GM12878 (cell line): ENCODE measurements around the gene GIMAP8. TPM values are rescaled to one million over a fixed set of nuclear protein-coding genes. Genes with fewer than 3 reads are reported as not detected.

ENCODE experiments used
- ATAC-seq: fragments of 200-7000 bp; cut with Tn5 transposase; 3 replicates; pipeline ENCODE4 v1.9.1; 2020; ENCODE audit warnings: mild to moderate bottlenecking, moderate library complexity
- BruUV-seq: library from RNA; stranded (reverse); fragments of 400-500 nt; replicated peaks from 2 replicates; lab custom pipeline; 2021; lab: Mats Ljungman, UMichigan
- CTCF ChIA-PET: fragments of 300-600 bp; sonication (Branson Sonifier 250); formaldehyde crosslinking; extraction: SDS; loops from one replicate; lab custom pipeline; 2021; ENCODE audit warnings: inconsistent platforms; lab: Yijun Ruan, JAX
- POLR2A ChIA-PET: fragments of 350-600 bp; formaldehyde crosslinking; extraction: SDS; loops from one replicate; lab custom pipeline; 2021; ENCODE audit warnings: inconsistent platforms; lab: Charles Lee
- RAD21 ChIA-PET: fragments of 300-600 bp; sonication (Branson Sonifier 250); formaldehyde crosslinking; loops from one replicate; lab custom pipeline; 2023; ENCODE audit warnings: antibody characterized with exemption; ENCODE audit not compliant: unreplicated experiment; lab: Charles Lee
- SMC1A ChIA-PET: fragments of 300-600 bp; sonication (Branson Sonifier 250); formaldehyde crosslinking; loops from one replicate; lab custom pipeline; 2023; ENCODE audit not compliant: unreplicated experiment, uncharacterized antibody; lab: Charles Lee
- DNase-seq: peaks from one replicate; pipeline ENCODE4 v3.0.0-alpha.2; 2011; ENCODE audit warnings: low read depth, low spot score
- FAIRE-seq: peaks from 3 replicates; lab custom pipeline; 2011; peaks lifted over from hg19 to GRCh38; lab: Jason Lieb, UNC
- H2AFZ ChIP-seq: 2 replicates; pipeline ENCODE4 v1.6.0; 2011; ENCODE audit warnings: low read depth, low read length, control low read depth; ENCODE audit not compliant: control insufficient read depth
- H3K27ac ChIP-seq: 2 replicates; pipeline ENCODE4 v1.5.1; 2011; ENCODE audit warnings: control low read depth; ENCODE audit not compliant: control insufficient read depth, insufficient read depth
- H3K27me3 ChIP-seq, 2 experiments: replicated peaks in 1 of 2; 2 replicates each; pipeline versions ENCODE4 v1.6.0 to v1.6.1; 2011; ENCODE audit warnings: low read length in 1 of 2; ENCODE audit not compliant: control insufficient read depth in 2 of 2, insufficient read depth in 2 of 2
- H3K36me3 ChIP-seq, 2 experiments: 2 replicates each; pipeline ENCODE4 v1.5.1; 2011; ENCODE audit warnings: low read length in 1 of 2; ENCODE audit not compliant: control insufficient read depth in 2 of 2, insufficient read depth in 2 of 2
- H3K4me1 ChIP-seq: 2 replicates; pipeline ENCODE4 v1.6.1; 2011; ENCODE audit warnings: mild to moderate bottlenecking, low read length, moderate library complexity, mixed read lengths; ENCODE audit not compliant: control insufficient read depth, insufficient read depth
- H3K4me2 ChIP-seq: 2 replicates; pipeline ENCODE4 v1.6.0; 2011; ENCODE audit warnings: control low read depth; ENCODE audit not compliant: control insufficient read depth, insufficient read depth
- H3K4me3 ChIP-seq: fragments of 200-600 bp; sonication (generic); 2 replicates; pipeline ENCODE4 v1.5.1; 2016
- H3K79me2 ChIP-seq: 2 replicates; pipeline ENCODE4 v1.6.0; 2011; ENCODE audit warnings: low read length; ENCODE audit not compliant: control insufficient read depth, insufficient read depth
- H3K9ac ChIP-seq: 2 replicates; pipeline ENCODE4 v1.8.0; 2011; ENCODE audit warnings: low read length, control low read depth, mixed read lengths; ENCODE audit not compliant: control insufficient read depth, insufficient read depth
- H3K9me3 ChIP-seq: replicated peaks from 3 replicates; pipeline ENCODE4 v1.5.1; 2011; ENCODE audit warnings: mild to moderate bottlenecking, low read length; ENCODE audit not compliant: control insufficient read depth, insufficient read depth
- H4K20me1 ChIP-seq: 2 replicates; pipeline ENCODE4 v1.6.0; 2011; ENCODE audit not compliant: control insufficient read depth, insufficient read depth
- GABPA ChIP-seq: IDR thresholded peaks from 2 replicates; pipeline ENCODE4 v1.6.1; 2014; ENCODE audit warnings: antibody characterized with exemption, low read depth, mild to moderate bottlenecking, inconsistent platforms
- IRF4 ChIP-seq: IDR thresholded peaks from 2 replicates; pipeline ENCODE4 v1.6.1; 2011; ENCODE audit warnings: low read depth, low read length
- POLR2A ChIP-seq: IDR thresholded peaks from 2 replicates; pipeline ENCODE4 v1.6.1; 2011; ENCODE audit warnings: low read depth, mild to moderate bottlenecking, low read length
- TCF3 ChIP-seq: IDR thresholded peaks from 2 replicates; pipeline ENCODE4 v1.6.1; 2012; ENCODE audit warnings: low read depth, mild to moderate bottlenecking, low read length, borderline replicate concordance; ENCODE audit not compliant: insufficient read depth
- WGBS: methylation state at CpG from one replicate; pipeline ENCODE4 v1.1.6; 2016; ENCODE audit warnings: low lambda C conversion rate; ENCODE audit not compliant: insufficient replicate concordance, insufficient coverage; ENCODE audit errors: missing lambda C conversion rate; 5-methylcytosine and 5-hydroxymethylcytosine counted together
- in situ Hi-C: fragments of 300-500 bp; cut with MboI; formaldehyde crosslinking; loops from 9 replicates; pipeline ENCODE4 v1.14.3; 2018; ENCODE audit warnings: mixed read lengths
- intact Hi-C: fragments of 100-400 bp; cut with micrococcal nuclease; formaldehyde crosslinking; loops from one replicate; pipeline ENCODE4 v1.14.2; 2022; ENCODE audit not compliant: unreplicated experiment
- polyA plus RNA-seq, 11 experiments: library from polyadenylated mRNA; depleted of rRNA in 4 of 11; unstranded in 6 of 11; stranded (reverse) in 5 of 11; fragments of >200 nt; fragmentation: Nextera tagmentation in 4 of 11; fragmentation: Illumina TruSeq in 1 of 11; extraction: Ambion mirVana in 4 of 11; extraction: Trizol in 1 of 11; gene quantifications; 1 replicate in 1 of 11; 2 replicates in 10 of 11; pipeline versions ENCODE4 v1.2.1 to v1.2.3, GENCODE V29; 2011 to 2016; ENCODE audit warnings: inconsistent platforms in 2 of 11, missing spikeins in 2 of 11, low read depth in 1 of 11
- total RNA-seq, 4 experiments: library from RNA; depleted of rRNA in 3 of 4; stranded (reverse); fragments of >200 nt in 3 of 4; fragmentation: Illumina TruSeq in 1 of 4; extraction: Trizol in 1 of 4; gene quantifications; 2 replicates each; pipeline versions ENCODE4 v1.2.1 to v1.2.3, GENCODE V29; 2013 to 2021
- TF ChIP-seq, protein P1 (sequence below): fragments of 150-350 bp; IDR thresholded peaks from 2 replicates; pipeline ENCODE4 v1.6.1; 2014; ENCODE audit warnings: mild to moderate bottlenecking, low read depth, low read length

The GIMAP8 gene
- total and polyA plus RNA-seq, 10 of the 15 experiments (the other 5 are each of a cell fraction or from before 2014, with no cell fraction given), result 0.66 to 9.7 (median 4.7) TPM

DNA sequence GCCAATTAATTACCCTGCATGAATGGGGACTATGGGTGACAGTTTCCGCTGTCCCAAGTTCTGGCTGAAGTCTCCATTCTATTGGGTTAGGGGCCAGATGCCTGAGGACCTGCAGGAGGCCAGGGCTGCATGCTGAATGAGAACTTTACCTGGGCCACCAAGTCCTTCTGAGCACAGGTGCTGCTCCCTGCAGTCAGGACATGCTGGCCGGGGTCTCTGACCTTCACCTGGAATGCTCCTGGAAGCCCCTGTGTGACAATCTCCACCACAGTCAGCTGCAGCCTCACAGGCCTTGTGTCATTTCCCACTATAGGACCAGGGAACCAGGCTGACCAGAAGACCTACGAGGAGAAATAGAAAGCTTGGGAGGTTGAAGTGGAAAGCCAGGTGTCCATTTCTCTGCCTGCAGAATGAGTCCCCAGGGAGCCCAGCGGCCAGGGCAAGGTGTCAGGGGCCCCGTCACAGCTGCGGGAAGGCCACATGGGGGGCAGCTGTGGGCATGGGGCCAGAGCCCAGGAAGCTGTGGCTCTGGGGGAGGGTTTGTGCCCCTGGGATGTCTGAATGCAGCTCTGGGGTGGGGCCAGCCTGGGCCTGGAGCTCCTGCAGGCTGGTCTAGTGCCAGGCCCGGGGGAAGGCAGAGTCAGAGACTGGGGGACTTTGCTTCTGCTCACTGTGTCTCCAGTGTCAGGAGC, 5.6 kb upstream of the GIMAP8 start:
- DNase-seq (no peak), ATAC-seq (no peak), FAIRE-seq (no peak)
- Histone ChIP-seq H3K36me3 (peaks cover 23 to 33% of the 10 kb centered on the region in 2 experiments; a peak in 3 of 4 replicates), H4K20me1 (no peaks in the 10 kb centered on the region), H3K9me3 (peaks cover 17% of the 10 kb centered on the region), H3K79me2 (peaks cover 23% of the 10 kb centered on the region), H3K9ac (no peak overlapping the region), H3K4me2 (no peak overlapping the region), H3K27ac (no peak overlapping the region), H3K4me3 (no peak overlapping the region), H2AFZ (no peak overlapping the region), H3K27me3 (no peaks in the 10 kb centered on the region), H3K4me1 (peaks cover 15% of the 10 kb centered on the region)
- in situ Hi-C loops (loop anchor here (5.0 kb wide), 1 partner anchor 307 kb away; no protein-coding TSS in a partner anchor), intact Hi-C loops (loop anchor here (5.0 to 10.0 kb wide), 2 partner anchors 430 to 537 kb away; no protein-coding TSS in a partner anchor)
- no TSS peak for BruUV-seq
- SMC1A ChIA-PET, result interaction anchor here (1.5 to 8.2 kb wide), 3 partner anchors 12 to 310 kb away, joined by 3 to 115 read pairs (median 4); no protein-coding TSS in a partner anchor
- TF ChIP-seq TCF3 (0 out of 2 replicates have a peak, but pooled peaks have one; percentile 7), IRF4 (no peak), POLR2A (peak; percentile 47)
- CTCF ChIA-PET, result interaction anchor here (1.6 to 4.3 kb wide), 2 partner anchors 311 to 433 kb away, joined by 6 to 30 read pairs; no protein-coding TSS in a partner anchor
- POLR2A ChIA-PET, result no interaction called here
- 50% methylated on average over 7 of the region's 7 CpGs for WGBS
- RAD21 ChIA-PET, result interaction anchor here (0.6 to 1.3 kb wide), 3 partner anchors 120 to 310 kb away, joined by 3 to 5 read pairs (median 3); no protein-coding TSS in a partner anchor

DNA sequence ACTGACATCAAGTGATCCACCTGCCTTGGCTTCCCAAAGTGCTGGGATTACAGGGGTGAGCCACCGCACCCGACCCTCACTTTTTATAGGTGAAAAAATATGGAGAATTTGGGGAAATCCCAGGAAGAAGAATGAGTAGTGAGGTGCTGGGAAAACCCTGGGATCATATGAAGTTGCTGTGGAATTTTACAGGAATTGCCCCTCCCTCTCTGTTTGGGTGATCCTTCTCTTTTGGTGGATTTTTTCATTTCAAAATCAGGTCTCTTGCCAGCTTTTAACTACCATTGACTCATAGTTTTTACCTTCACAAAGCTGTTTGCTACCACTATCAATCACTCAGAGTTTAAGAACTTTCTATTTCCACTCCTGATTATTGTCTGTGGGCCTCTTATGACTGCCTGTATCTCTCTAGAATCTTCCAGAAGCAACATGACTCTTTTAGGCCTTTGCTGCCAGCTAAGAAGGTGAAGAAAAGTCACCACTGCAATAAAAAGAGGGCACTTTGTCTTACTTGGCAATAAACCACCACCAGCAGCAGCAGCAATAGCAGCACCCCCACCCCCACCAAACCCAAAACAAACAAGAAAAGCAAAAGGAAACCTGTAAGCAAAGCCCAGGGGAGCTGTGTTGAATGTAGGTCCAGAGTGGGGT, 4.0 kb upstream of the GIMAP8 start:
- Histone ChIP-seq H3K4me1 (peaks cover 28% of the 10 kb centered on the region), H3K9me3 (peaks cover 6% of the 10 kb centered on the region; the same call in 2 of the 3 replicates), H3K36me3 (peaks cover 23 to 33% of the 10 kb centered on the region in 2 experiments; a peak in 3 of 4 replicates), H3K27ac (no peak overlapping the region), H2AFZ (no peak overlapping the region), H3K79me2 (peaks cover 11% of the 10 kb centered on the region), H4K20me1 (no peaks in the 10 kb centered on the region), H3K4me2 (no peak overlapping the region), H3K9ac (no peak overlapping the region), H3K27me3 (no peaks in the 10 kb centered on the region), H3K4me3 (no peak overlapping the region)
- FAIRE-seq, result no peak
- WGBS, result 93% methylated on average over 2 of the region's 2 CpGs
- in situ Hi-C loops, result loop anchor here (5.0 kb wide), 1 partner anchor 306 kb away; no protein-coding TSS in a partner anchor
- no peak for TF ChIP-seq GABPA
- TF ChIP-seq, protein P1, sequence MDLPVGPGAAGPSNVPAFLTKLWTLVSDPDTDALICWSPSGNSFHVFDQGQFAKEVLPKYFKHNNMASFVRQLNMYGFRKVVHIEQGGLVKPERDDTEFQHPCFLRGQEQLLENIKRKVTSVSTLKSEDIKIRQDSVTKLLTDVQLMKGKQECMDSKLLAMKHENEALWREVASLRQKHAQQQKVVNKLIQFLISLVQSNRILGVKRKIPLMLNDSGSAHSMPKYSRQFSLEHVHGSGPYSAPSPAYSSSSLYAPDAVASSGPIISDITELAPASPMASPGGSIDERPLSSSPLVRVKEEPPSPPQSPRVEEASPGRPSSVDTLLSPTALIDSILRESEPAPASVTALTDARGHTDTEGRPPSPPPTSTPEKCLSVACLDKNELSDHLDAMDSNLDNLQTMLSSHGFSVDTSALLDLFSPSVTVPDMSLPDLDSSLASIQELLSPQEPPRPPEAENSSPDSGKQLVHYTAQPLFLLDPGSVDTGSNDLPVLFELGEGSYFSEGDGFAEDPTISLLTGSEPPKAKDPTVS, result peak; percentile 66; the same call in 1 of the 2 replicates
- ChIA-PET SMC1A (interaction anchor here (0.8 to 8.2 kb wide), 10 partner anchors 9 to 315 kb away, joined by 3 to 115 read pairs (median 3); partner anchors contain the start of gene GIMAP4), POLR2A (interaction anchor here (0.7 kb wide), 1 partner anchor 292 kb away, joined by 3 read pairs; no protein-coding TSS in a partner anchor), CTCF (interaction anchor here (0.9 to 4.3 kb wide), 8 partner anchors 8 to 431 kb away, joined by 3 to 30 read pairs (median 4); no protein-coding TSS in a partner anchor), RAD21 (interaction anchor here (0.8 to 2.2 kb wide), 3 partner anchors 9 to 309 kb away, joined by 3 to 11 read pairs (median 3); no protein-coding TSS in a partner anchor)
- ATAC-seq, result no peak
- intact Hi-C loops, result loop anchor here (5.0 to 10.0 kb wide), 2 partner anchors 428 to 536 kb away; no protein-coding TSS in a partner anchor
- BruUV-seq, result no TSS peak
- DNase-seq, result no peak
